ENCODE results near the gene CHFR. TPM values are rescaled to one million over a fixed set of nuclear protein-coding genes. Genes with fewer than 3 reads are reported as not detected.
"Not testable (repeated sequence)": the region's sequence is repeated elsewhere in the genome, so short reads cannot be mapped to it uniquely, and the experiment has no call there.

Gene CHFR
- total RNA-seq, 2 donors from 2014 or later, result 37.8 to 41.4 TPM

GRCh38 chr12:132899033-132899432 lies 11.6 kb upstream of the CHFR start:
- Histone ChIP-seq H3K36me3 (no peaks in the 10 kb centered on the region), H3K27me3 (no peaks in the 10 kb centered on the region), H3K9ac (ENCODE audit: low read depth in 2 of 2, low read length in 2 of 2) (no peak overlapping the region), H3K4me1 (no peaks in the 10 kb centered on the region), H3K4me3 (no peak overlapping the region), H3K9me3 (no peaks in the 10 kb centered on the region), H3K27ac (no peak overlapping the region)
- no peak for DNase-seq
- TF ChIP-seq CTCF (IDR thresholded peaks at IDR 0.05), result no peak
- intact Hi-C loops (cut with DNase I), result no loop called here

GRCh38 chr12:132888852-132889251 lies 1.4 kb upstream of the CHFR start:
- no peak overlapping the region for H3K4me3 ChIP-seq
- intact Hi-C loops (cut with DNase I), result no loop called here
- TF ChIP-seq CTCF (IDR thresholded peaks at IDR 0.05), result no peak
- H3K9me3 ChIP-seq, result no peaks in the 10 kb centered on the region
- H3K27me3 ChIP-seq, result no peaks in the 10 kb centered on the region
- H3K27ac ChIP-seq, result no peak overlapping the region
- no peaks in the 10 kb centered on the region for H3K36me3 ChIP-seq
- no peaks in the 10 kb centered on the region for H3K4me1 ChIP-seq
- DNase-seq, result no peak
- no peak overlapping the region for H3K9ac ChIP-seq (ENCODE audit: low read depth in 2 of 2, low read length in 2 of 2)

- peak; percentile 35 for DNase-seq
- TF ChIP-seq CTCF (IDR thresholded peaks at IDR 0.05), result no peak
- Histone ChIP-seq H3K27ac (peak overlapping the region; percentile 61), H3K36me3 (no peaks in the 10 kb centered on the region), H3K9ac (ENCODE audit: low read depth in 2 of 2, low read length in 2 of 2) (peak overlapping the region; percentile 13 to 52), H3K4me3 (peak overlapping the region; percentile 95), H3K27me3 (no peaks in the 10 kb centered on the region), H3K9me3 (no peaks in the 10 kb centered on the region), H3K4me1 (no peaks in the 10 kb centered on the region)
- intact Hi-C loops (cut with DNase I), result no loop called here
These were observed 602 bp downstream of the CHFR start for GRCh38 chr12:132886529-132887477.

- Histone ChIP-seq H3K9me3 (no peaks in the 10 kb centered on the region), H3K4me1 (no peaks in the 10 kb centered on the region), H3K9ac (ENCODE audit: low read depth in 2 of 2, low read length in 2 of 2) (no peak overlapping the region), H3K27me3 (no peaks in the 10 kb centered on the region), H3K27ac (no peak overlapping the region), H3K36me3 (peaks cover 5% of the 10 kb centered on the region), H3K4me3 (no peak overlapping the region)
- intact Hi-C loops (cut with DNase I), result no loop called here
- TF ChIP-seq CTCF (IDR thresholded peaks at IDR 0.05), result no peak
- DNase-seq, result no peak
These were observed 5.6 kb downstream of the CHFR start for GRCh38 chr12:132881818-132882217.

- intact Hi-C loops (cut with DNase I); H3K27ac ChIP-seq; H3K9me3 ChIP-seq; H3K27me3 ChIP-seq; H3K4me1 ChIP-seq; H3K9ac ChIP-seq (ENCODE audit: low read depth in 2 of 2, low read length in 2 of 2); H3K4me3 ChIP-seq; DNase-seq: not testable (repeated sequence)
- peaks cover 15% of the 10 kb centered on the region for H3K36me3 ChIP-seq
These were observed 12.8 kb downstream of the CHFR start for GRCh38 chr12:132874620-132875019.

- intact Hi-C loops (cut with DNase I), result no loop called here
These were observed 13.2 kb downstream of the CHFR start for GRCh38 chr12:132874175-132874574.

More at GRCh38 chr12:132874175-132874574, 13.2 kb downstream of the CHFR start:
- no peaks in the 10 kb centered on the region for H3K27me3 ChIP-seq
- no peak overlapping the region for H3K4me3 ChIP-seq
- H3K9me3 ChIP-seq, result no peaks in the 10 kb centered on the region
- H3K36me3 ChIP-seq, result peaks cover 15% of the 10 kb centered on the region
- no peak overlapping the region for H3K27ac ChIP-seq
- no peak for DNase-seq
- no peak overlapping the region for H3K9ac ChIP-seq (ENCODE audit: low read depth in 2 of 2, low read length in 2 of 2)
- H3K4me1 ChIP-seq, result no peaks in the 10 kb centered on the region
- no peak for TF ChIP-seq CTCF (IDR thresholded peaks at IDR 0.05)
